GM19455 (cell line): Measurements from ENCODE around the gene UNCX.
"Not testable (repeated sequence)": the region's sequence is repeated elsewhere in the genome, so short reads cannot be mapped to it uniquely, and the experiment has no call there.

Experiments
- ATAC-seq: cut with Tn5 transposase; IDR thresholded peaks from one replicate; pipeline ENCODE4 v1.9.1; 2021; ENCODE audit not compliant: unreplicated experiment

The UNCX gene

DNA sequence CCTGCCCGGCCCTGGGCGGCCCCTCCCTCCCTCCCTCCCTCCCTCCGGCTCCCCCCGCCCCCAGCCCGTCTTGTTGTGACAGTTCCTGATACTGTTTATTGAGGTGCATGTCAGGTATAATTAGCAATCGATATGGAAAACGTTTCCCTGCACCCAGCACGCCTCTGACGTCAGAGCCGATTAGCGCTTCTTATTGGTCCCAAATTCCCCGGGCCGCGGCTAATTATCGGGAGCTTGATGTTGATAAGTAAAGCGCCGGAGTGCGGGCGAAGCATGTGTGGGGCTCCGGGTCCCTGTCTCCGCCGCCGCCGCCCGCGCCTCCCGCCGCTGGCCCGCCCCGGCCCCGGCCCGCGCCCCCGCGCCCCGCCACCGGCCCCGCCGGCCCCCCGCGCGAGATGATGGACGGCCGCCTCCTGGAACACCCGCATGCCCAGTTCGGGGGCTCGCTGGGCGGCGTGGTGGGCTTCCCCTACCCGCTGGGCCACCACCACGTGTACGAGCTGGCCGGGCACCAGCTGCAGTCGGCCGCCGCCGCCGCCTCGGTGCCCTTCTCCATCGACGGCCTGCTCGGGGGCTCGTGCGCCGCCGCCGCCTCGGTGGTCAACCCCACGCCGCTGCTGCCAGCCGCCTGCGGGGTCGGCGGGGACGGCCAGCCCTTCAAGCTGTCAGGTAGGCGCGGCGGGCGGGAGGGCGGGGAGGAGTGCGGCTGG is at the start of gene UNCX:
UNCX (plus strand) TSS at position 250 of the 710 bp plus-strand sequence; CDS start at position 396, 146 bp downstream.
- no peak for ATAC-seq

DNA sequence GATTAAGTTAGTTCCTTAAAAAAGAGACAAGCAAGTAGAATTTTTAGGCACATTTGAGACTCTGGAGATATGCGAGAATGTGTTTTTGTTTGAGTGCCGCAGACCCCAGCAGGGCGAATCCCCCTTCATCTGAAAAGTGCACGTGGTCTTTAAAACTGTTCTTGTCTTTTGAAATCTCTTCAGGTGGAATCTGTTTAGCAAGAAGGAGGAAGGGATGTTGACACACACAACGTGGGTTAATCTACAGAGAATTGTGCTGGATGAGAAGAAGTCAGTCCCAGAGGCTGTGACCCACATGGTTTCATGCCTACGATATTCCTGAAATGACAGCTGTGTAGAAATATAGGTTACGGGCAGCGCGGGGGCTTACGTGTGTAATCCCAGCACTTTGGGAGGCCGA is 45.5 kb upstream of the UNCX start:
- no peak for ATAC-seq

DNA sequence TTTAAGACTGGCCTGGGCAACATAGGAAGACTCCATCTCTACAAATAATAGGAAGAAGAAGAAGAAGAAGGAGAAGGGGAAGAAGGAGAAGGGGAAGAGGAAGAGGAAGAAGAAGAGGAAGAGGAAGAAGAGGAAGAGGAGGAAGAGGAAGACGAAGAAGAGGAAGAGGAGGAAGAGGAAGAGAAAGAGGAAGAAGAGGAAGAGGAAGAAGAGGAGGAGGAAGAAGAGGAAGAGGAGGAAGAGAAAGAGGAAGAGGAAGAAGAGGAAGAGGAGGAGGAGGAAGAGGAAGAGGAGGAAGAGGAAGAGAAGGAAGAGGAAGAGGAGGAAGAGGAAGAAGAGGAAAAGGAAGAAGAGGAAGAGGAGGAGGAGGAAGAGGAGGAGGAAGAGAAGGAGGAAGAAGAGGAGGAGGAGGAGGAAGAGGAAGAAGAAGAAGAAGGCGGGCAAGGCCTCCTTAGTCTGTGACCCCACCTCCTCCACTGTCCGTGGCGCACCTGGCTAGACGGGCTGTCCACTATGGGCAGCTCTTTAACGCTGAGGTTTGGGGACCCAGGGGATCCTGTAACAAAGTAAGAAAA is 43.9 kb upstream of the UNCX start:
- ATAC-seq, result no peak

DNA sequence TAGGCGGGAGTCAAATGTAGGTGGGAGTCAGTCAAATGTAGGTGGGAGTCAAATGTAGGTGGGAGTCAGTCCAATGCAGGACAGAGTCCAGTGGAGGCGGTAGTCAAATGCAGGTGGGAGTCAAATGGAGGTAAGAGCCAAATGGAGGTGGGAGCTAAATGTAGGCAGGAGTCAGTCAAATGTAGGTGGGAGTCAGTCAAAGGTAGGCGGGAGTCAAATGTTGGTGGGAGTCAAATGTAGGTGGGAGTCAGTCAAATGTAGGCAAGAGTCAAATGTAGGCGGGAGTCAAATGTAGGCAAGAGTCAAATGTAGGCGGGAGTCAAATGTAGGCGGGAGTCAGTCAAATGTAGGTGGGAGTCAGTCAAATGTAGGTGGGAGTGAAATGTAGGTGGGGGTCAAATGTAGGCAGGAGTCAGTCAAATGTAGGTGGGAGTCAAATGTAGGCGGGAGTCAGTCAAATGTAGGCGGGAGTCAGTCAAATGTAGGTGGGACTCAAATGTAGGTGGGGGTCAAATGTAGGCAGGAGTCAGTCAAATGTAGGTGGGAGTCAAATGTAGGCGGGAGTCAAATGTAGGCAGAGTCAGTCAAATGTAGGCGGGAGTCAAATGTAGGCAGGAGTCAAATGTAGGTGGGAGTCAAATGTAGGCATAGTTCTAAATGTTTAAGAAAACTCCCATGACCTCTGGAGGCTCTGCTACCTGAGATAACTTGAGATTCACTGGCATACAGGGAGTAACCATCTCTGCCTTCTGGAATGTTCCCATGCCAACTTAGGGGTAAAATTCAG is 42.5 kb upstream of the UNCX start:
- no peak for ATAC-seq

DNA sequence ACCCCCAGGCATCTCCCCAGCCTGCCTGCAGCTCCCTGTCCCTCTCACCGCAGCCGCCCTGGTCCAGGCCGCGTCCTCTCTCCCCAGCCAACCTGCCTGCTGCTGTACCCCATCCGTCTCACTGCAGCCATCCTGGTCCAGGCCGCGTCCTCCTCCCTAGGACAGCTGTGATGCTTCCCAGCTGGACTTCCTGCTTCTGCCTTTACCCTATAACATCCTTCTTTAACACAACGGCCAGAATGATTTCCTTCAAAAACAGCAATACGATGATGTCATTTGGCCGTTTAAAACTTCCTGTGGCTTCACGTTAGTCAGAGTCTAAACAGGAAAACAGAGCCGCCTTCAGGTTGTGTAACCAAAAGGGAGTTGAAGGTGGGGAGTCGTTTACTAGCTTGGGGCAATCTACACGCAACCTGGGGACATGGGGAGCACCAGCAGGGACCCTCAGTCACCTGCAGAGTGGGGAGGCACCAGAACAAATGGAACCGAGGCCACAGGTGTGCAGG is 40.4 kb upstream of the UNCX start:
- no peak for ATAC-seq

DNA sequence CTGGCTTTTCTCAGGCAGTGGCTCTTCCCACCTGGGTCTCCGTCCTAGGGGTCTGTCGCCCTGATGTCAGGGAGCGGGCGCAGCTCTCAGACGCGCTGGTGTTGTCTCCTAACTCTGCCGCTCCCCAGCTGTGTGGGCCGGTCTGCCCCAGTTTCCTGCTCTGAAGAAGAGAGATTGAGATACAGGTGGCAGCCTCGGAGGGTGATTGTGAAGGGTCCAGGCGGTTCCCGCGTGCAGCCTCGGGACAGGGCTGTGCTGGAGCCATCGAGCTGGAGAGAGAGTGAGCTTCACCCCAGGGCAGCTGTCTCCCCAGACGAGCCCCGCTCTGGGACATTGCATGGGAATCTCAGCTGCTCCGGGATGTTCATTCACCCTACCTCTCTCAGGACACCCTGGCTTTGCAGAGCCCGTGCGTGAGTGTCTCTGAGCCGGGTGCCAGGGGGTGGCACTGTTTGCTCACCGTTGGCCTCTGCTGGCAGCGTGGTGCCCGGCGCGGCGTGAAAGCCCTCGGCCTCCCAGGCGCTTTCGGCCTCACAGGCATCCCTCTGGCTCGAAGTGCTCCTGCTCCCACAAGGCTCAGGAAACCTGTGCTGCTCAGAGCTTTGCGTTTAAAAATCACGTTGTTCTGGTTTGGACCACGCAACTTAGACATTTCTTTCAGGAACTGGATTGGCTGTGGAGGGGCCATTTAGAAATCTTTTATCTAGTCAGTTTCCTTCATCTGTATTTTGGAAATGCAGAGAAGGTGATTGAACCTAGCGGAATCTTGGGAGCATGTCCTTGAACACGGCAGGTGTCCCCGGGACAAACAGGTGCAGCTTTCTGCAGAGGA is 38.9 kb upstream of the UNCX start:
- ATAC-seq, result no peak

DNA sequence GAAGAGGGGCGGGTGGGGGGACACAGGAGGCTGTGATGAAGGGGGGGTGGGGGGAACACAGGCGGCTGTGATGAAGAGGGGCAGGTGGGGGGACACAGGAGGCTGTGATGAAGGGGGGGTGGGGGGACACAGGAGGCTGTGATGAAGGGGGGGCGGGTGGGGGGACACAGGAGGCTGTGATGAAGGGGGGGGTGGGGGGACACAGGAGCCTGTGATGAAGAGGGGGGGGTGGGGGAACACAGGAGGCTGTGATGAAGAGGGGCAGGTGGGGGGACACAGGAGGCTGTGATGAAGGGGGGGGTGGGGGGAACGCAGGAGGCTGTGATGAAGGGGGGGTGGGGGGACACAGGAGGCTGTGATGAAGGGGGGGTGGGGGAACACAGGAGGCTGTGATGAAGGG is 36.2 kb upstream of the UNCX start:
- not testable (repeated sequence) for ATAC-seq

DNA sequence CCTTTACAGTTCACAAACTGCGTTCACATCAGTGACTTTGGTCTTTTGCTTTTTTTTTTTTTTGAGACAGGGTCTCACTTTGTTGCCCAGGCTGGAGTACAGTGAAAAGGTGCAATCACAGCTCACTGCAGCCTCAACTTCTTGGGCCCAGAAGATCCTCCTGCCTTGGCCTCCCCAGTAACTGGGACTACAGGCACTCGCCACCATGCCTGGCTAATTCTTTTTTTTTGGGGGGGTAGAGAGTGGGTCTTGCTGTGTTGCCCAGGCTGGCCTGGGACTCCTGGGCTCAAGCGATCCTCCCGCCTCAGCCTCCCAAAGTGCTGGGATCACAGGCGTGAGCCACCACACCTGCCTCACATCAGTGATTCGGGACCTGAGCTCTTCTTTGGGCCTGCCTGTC is 35.7 kb upstream of the UNCX start:
- ATAC-seq, result no peak

DNA sequence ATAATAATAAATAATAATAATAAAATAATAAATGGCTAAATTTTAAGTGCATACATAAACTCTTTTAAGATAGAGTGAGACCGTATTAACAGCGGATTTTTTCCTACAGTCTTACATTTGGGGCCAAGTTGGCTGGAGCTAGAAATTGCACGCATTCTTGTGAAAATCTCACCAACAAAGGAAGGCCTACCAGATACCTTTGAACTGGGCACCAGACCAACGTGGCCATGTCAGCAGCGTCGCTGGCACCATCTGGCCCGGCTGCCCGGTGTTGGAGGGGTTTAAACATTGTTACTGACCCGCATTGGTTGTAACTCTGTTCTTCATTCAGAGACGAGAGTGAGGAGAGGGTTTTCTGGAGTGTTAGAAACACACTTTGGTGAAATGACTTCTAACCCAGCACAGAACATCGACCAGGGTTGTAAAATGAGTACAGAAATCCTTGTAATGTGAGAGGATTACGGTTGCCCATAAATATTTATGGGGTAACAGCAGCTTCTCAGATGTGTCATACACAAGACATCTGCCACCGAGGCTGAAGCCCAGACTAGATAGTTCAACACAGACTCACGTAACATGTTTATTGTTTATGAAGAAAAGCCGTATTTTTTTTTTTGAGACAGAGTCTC is 34.6 kb upstream of the UNCX start:
- ATAC-seq, result no peak

DNA sequence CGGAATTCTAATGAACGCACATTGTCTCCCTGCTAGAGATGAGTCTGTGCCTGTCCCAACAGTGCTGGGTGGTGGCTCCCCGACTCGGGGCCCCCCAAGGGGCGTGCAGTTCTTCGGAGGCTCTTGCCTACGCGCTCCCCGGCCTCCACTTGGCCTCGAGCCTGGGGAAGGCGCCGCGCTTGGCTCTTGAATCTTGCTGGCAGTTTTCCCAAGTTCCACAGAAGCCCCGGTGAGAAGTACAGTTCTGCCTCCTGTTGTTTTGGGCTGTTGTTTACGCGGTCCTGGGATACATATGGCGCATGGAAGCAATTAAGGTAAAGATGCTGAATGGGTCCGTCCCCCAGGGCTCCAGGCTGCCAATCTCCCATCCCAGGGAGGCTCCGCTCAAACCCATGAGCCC is 32.6 kb upstream of the UNCX start:
- ATAC-seq, result no peak

DNA sequence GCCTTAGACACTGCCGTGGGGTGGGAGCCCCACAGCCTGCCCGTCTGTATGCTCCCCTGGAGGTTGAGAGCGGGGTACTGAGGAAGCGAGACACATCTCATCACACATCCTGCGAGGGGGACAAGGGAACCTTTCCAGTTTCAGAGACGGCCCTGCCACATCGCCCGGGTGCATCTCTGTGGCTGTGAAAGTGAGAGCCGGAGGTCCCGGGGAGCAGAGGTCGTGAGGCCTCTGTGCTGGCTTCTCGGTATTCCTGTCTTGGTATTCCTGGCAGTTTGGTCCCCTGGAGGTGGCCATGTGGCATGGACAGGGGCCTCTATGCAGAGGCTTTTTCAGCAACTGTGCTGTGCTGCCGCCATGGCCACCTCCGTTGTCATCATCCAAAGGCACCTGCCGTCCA is 30.8 kb upstream of the UNCX start:
- ATAC-seq, result no peak

DNA sequence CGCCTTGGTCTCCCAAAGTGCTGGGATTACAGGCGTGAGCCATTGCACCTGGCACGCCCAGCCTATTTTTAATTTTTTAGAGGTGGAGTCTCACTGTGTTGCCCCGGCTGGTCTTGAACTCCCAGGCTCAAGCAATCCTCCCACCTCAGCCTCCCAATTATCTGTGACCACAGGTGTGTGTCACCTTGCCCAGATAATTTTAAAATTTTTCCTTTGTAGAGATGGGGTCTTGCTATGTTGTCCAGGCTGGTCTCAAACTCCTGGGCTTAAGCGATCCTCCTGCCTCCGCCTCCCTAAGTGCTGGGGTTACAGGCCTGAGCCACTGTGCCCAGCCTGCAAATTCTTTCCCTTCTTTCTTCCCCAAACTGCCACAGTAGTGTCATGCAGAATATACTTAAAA is 29.8 kb upstream of the UNCX start:
- not testable (repeated sequence) for ATAC-seq

DNA sequence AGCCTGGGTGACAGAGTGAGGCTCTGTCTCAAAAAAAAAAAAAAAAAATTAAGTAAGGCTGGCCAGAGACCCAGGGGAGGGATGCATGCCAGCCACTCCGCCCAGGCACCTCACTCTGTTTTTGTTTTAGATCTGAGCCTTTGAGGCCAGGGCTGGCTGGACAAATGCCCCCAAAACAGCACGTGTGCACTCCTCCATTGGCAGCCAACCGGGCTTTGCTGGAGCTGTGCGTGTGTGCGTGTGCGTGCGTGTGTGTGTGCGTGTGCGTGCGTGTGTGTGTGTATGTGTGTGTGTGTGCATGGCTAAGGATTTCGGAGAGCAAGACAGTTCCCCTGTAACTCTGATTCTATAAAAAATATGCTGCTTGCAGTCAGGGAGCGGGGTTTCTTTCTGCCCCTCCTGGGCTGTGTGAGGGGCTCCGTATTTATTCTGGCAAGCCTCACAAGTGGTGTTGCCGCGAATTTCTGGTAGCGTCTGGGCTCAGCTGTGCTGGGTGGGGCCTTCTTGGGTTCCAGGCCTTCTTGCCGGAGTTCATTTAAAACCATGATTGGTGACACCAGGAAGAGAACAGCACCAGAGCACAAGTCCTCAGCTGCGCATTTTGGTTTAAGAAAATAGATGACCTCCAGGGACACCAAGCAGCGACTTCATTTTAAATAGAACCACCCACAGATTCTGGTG is 28.1 kb upstream of the UNCX start:
- no peak for ATAC-seq

DNA sequence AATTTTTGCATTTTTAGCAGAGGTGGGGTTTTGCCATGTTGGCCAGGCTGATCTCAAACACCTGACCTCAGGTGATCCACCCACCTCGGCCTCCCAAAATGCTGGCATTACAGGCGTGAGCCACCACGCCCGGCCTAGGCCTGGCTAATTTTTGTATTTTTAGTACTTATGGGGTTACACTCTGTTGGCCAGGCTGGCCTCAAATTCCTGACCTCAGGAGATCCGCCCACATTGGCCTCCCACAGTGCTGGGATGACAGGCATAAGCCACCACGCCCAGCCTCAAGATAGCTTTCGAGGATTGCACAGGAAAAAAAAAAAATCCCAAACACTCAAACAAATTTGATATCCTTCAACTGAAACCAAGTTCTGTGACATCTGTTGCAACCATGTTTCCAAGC is 26.9 kb upstream of the UNCX start:
- not testable (repeated sequence) for ATAC-seq

DNA sequence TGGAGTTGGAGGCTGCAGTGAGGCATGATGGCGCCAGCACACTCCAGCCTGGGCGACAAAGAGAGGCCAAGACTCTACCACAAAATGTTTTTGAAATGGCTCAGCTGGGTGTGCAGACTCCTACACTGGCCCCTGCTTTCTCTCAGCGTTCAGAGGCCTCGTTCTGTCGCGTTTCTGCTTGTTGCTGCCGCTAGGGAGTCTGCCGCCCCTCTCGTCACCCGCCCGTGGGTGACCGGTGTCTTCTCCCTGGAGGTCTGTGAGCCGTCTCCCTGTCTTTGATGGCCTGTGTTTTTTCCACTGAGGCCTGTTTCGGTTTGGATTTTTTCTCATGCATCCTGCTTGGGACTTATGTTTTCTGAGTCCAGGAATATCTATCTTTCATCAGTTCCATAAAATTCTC is 23.6 kb upstream of the UNCX start:
- ATAC-seq, result no peak

DNA sequence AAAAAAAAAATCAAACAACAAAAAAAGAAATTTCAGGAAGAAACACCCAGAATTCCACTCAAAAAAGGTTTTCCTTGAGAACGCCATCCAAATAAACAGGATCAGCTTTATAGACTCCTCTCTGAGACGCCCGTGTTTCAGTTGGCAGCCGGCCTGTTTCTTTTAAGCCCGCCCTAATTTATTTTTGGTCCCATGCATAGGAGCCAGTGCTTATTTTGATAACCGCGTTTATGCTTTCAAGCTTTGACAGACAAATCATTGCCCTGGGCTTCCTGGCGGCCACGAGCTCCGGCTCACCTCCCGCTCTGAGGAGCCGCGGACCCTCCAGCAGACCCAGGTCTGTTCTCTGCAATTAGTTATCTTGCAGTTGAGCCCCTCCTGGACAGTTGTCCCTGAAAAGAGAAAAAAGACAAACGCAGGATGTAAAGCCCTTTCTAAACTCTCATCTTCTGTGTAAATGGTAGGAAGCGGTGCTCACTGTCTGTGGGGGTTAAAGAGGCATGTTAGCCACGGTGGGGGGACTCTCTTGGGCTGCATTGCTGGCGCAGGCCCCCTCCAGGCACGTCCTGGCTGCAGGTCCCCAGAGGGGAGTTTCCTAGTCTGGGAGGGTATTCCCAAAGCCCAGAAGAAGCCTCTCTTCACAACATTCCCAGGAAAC is 22.2 kb upstream of the UNCX start:
- no peak for ATAC-seq

DNA sequence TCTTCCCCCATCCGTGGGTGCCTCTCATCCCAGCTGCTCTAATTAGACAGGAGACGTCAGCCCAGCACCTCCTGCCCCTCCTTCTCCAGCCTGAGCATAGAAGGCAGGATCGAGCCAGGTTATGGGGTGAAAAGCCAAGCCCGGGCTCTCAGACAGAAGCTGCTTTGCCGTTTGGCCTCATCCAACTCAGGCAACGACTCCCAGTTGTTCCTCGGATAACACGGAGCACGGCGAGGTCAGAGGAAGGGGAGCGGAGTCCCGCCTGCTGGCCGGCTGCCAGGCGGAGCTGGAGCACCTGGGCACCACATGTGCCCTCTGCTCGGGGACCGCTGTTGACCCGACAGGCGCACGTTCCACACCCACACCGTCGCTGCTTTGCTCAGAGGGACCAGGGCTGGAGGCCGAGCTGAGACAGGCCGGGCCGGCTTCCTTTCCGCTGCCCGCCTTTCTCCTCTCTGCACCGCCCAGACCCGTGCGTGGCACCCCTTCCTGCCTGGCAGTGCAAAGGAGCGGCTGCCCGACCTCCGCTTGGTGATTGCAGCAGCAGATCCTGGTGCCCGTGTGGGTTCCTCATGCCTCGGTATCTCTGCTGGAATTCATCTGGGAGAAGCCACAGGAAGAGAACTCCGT is 21.6 kb upstream of the UNCX start:
- ATAC-seq, result no peak

DNA sequence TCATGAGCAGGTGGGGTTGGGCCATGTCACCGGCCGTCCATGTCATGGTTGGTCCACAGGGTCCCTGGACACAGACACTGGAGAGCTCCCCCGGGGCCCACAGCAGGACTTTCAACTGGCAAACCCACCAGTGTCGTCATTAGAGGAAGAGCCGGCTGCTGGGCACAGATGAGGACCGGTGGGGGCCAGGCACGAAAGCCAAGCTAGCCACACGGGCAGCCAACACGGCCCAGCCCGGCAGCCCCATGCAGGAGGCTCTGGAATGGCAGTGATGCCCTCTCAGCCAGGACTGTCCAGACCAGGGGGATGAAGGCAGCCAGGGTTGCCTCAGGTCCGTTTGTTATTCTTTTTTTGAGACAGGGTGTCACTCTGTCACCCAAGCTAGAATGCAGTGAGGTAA is 21.1 kb upstream of the UNCX start:
- no peak for ATAC-seq

DNA sequence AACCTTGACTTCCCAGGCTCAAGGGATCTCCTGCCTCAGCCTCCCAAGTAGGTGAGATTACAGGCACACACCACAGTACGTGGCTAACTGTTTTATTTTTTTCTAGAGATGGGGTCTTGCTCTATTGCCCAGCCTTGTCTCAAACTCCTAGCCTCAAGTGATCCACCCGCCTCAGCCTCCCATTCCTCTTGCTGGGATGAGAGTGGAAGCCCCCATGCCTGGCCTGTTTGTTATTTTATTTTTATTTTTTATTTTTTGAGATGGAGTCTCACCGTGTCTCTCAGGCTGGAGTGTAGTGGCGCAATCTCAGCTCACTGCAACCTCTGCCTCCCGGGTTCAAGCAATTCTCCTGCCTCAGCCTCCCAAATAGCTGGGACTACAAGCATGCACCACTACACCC is 20.6 kb upstream of the UNCX start:
- not testable (repeated sequence) for ATAC-seq
